Pancreas (tissue), 10 donors: ENCODE data around the gene ULK3. TPM values are rescaled to one million over a fixed set of nuclear protein-coding genes. Genes with fewer than 3 reads are reported as not detected.

ENCODE experiments used
- ATAC-seq, 4 donors: fragments of 200-7000 bp; cut with Tn5 transposase; one replicate each; pipeline versions ENCODE4 v1.8.0 to v1.9.1; 2020; ENCODE audit warnings: mild to moderate bottlenecking in 4 of 4, moderate library complexity in 4 of 4
- DNase-seq, 6 donors: peaks; one replicate each; pipeline ENCODE4 v3.0.0-alpha.2; 2020
- FAIRE-seq: peaks from 2 replicates; lab custom pipeline; 2012; peaks lifted over from hg19 to GRCh38; lab: Jason Lieb, UNC
- H3K27ac ChIP-seq, 4 donors: fragments of 200-600 bp; sonication (generic); 1 replicate in 3 of 4; 2 replicates in 1 of 4; pipeline versions ENCODE4 v1.5.0 to v1.8.0; 2020
- H3K27me3 ChIP-seq, 4 donors: fragments of 200-600 bp; one replicate each; pipeline ENCODE4 v1.8.0; 2021
- H3K36me3 ChIP-seq, 3 donors: fragments of 200-600 bp; sonication (generic) in 1 of 3; one replicate each; pipeline versions ENCODE4 v1.5.0 to v1.8.0; 2020 to 2021
- H3K4me1 ChIP-seq, 3 donors: fragments of 200-600 bp; one replicate each; pipeline ENCODE4 v1.8.0; 2021
- H3K4me3 ChIP-seq, 4 donors: fragments of 200-600 bp; sonication (generic) in 2 of 4; one replicate each; pipeline versions ENCODE4 v1.5.0 to v1.8.0; 2020 to 2021
- H3K9me3 ChIP-seq, 4 donors: fragments of 200-600 bp; one replicate each; pipeline ENCODE4 v1.8.0; 2021
- WGBS, 2 donors: extraction: QIAGEN DNeasy Blood & Tissue Kit; methylation state at CpG; one replicate each; pipeline ENCODE4 v1.1.7; 2013; 5-methylcytosine and 5-hydroxymethylcytosine counted together
- intact Hi-C, 3 donors: fragments of 100-400 bp; cut with DNase I; formaldehyde crosslinking; loops; one replicate each; pipeline versions ENCODE4 v1.11.1 to v1.14.2; 2022
- polyA plus RNA-seq, 2 donors: library from polyadenylated mRNA; stranded (reverse); fragments of 200-250 nt; gene quantifications; one replicate each; pipeline ENCODE4 v1.2.3, GENCODE V29; 2013
- total RNA-seq, 6 donors: library from RNA; stranded (reverse); fragmentation: NEBNext Ultra II Directional in 4 of 6; extraction: Animal tissue kit (Norgen Biotek cat#: 25700) in 4 of 6; gene quantifications; one replicate each; pipeline versions ENCODE4 v1.2.1 to v1.2.4, GENCODE V29; 2021 to 2023
- TF ChIP-seq, protein P1 (sequence below), 4 donors: fragments of 200-600 bp; sonication (generic) in 3 of 4; IDR thresholded peaks; one replicate each; pipeline versions ENCODE4 v1.5.0 to v1.8.0; 2021; ENCODE audit warnings: antibody characterized with exemption in 4 of 4
- donor health status: healthy with polysubstance abuse.
- donor health status: DM: no; HTN: no; CAD: no; lungs with moderate emphysema.
- donor health status: DM: no; HTN: no; CAD: no.
- donor health status: control.
- donor health status: control.
- donor health status: Bipolar disorder and iron deficiency.
- donor health status: DM: yes; HTN: yes; CAD: no.
- donor health status: DM: no; HTN: no; CAD: no.
- donor health status: DM: no; HTN: no; CAD: no.
- donor health status: DM: yes; HTN: yes; CAD: no.

ULK3 gene
- total and polyA plus RNA-seq, 8 donors, result 15.0 to 83.5 (median 22.2) TPM

- no peak overlapping the region for H3K4me3 ChIP-seq
- TF ChIP-seq, protein P1, sequence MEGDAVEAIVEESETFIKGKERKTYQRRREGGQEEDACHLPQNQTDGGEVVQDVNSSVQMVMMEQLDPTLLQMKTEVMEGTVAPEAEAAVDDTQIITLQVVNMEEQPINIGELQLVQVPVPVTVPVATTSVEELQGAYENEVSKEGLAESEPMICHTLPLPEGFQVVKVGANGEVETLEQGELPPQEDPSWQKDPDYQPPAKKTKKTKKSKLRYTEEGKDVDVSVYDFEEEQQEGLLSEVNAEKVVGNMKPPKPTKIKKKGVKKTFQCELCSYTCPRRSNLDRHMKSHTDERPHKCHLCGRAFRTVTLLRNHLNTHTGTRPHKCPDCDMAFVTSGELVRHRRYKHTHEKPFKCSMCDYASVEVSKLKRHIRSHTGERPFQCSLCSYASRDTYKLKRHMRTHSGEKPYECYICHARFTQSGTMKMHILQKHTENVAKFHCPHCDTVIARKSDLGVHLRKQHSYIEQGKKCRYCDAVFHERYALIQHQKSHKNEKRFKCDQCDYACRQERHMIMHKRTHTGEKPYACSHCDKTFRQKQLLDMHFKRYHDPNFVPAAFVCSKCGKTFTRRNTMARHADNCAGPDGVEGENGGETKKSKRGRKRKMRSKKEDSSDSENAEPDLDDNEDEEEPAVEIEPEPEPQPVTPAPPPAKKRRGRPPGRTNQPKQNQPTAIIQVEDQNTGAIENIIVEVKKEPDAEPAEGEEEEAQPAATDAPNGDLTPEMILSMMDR (IDR thresholded peaks at IDR 0.05), result no peak
- no peaks in the 10 kb centered on the region for H3K36me3 ChIP-seq
- H3K4me1 ChIP-seq, result no peaks in the 10 kb centered on the region
- H3K27me3 ChIP-seq, result no peaks in the 10 kb centered on the region
- WGBS, 2 donors, result 46 to 60% methylated on average over 5 of the region's 5 CpGs
- intact Hi-C loops, result no loop called here
- no peak for DNase-seq
- ATAC-seq, result no peak
- H3K9me3 ChIP-seq, result no peaks in the 10 kb centered on the region
- FAIRE-seq, result no peak
- H3K27ac ChIP-seq, result no peak overlapping the region
These were observed 15.3 kb downstream of the ULK3 start for GRCh38 chr15:74827614-74828013.

GRCh38 chr15:74826921-74827320 is 16.0 kb downstream of the ULK3 start:
- H3K4me3 ChIP-seq, result no peak overlapping the region
- no peaks in the 10 kb centered on the region for H3K36me3 ChIP-seq
- FAIRE-seq (no peak), ATAC-seq (peak in 1 of 4 donors; percentile 14), DNase-seq (peak in 1 of 6 donors; percentile 53)
- 17 to 20% methylated on average over 21 of the region's 21 CpGs for WGBS, 2 donors
- TF ChIP-seq, protein P1 (IDR thresholded peaks at IDR 0.05), result no peak
- H3K27ac ChIP-seq, result no peak overlapping the region
- intact Hi-C loops, result no loop called here
- no peaks in the 10 kb centered on the region for H3K4me1 ChIP-seq
- H3K9me3 ChIP-seq, result no peaks in the 10 kb centered on the region
- no peaks in the 10 kb centered on the region for H3K27me3 ChIP-seq

- DNase-seq, result peak in 4 of 6 donors; percentile 51 to 81 (median 66)
These were observed 16.6 kb downstream of the ULK3 start, which contains the start of gene CPLX3 for GRCh38 chr15:74826364-74826819. Gene CPLX3, plus strand, starts transcription at chr15:74826627. Its CDS starts 77 bp downstream, at chr15:74826704.

DNA sequence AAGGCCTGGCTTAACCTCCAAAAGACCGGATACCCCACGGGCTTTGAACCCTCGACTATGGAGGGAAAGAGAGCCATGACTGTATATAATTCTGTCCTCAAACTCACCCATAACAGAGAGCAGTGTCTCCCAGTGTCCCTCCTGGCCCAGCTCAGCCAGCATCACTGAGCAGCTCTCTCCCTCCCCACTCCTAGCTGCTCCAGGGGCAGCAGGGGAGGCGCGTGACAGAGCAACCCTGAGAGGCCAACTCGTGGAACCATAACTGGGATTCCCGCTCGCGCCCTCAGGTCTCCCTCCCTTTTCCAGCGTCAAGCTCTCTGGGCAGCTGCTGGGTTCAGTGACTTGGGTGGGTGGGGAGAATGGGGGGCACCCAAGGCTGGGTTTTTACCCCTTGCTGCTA is 17.1 kb downstream of the ULK3 start:
- peak in 1 of 6 donors; percentile 35 for DNase-seq
- H3K27me3 ChIP-seq, result no peaks in the 10 kb centered on the region
- no peak for FAIRE-seq
- H3K27ac ChIP-seq, result no peak overlapping the region
- H3K4me3 ChIP-seq, result no peak overlapping the region
- 46 to 50% methylated on average over 10 of the region's 10 CpGs for WGBS, 2 donors
- ATAC-seq, result peak in 1 of 4 donors; percentile 24
- intact Hi-C loops, result no loop called here
- H3K4me1 ChIP-seq, result no peaks in the 10 kb centered on the region
- H3K36me3 ChIP-seq, result no peaks in the 10 kb centered on the region
- no peaks in the 10 kb centered on the region for H3K9me3 ChIP-seq
- TF ChIP-seq, protein P1 (IDR thresholded peaks at IDR 0.05), result no peak

More at GRCh38 chr15:74826364-74826819, 16.6 kb downstream of the ULK3 start, which contains the start of gene CPLX3:
- WGBS, 2 donors, result 5 to 7% methylated on average over 30 to 44 of the region's 44 CpGs
- TF ChIP-seq, protein P1 (IDR thresholded peaks at IDR 0.05), result no peak
- no peak within 1 kb of the TSS for H3K4me3 ChIP-seq
- FAIRE-seq (no peak), ATAC-seq (peak; percentile 71 to 95 (median 82))
- intact Hi-C loops, result no loop called here
- H3K36me3 ChIP-seq, result no peaks in the 10 kb centered on the region
- H3K27me3 ChIP-seq, result no peaks in the 10 kb centered on the region
- H3K4me1 ChIP-seq, result no peaks in the 10 kb centered on the region
- no peaks in the 10 kb centered on the region for H3K9me3 ChIP-seq
- H3K27ac ChIP-seq, result no peak within 1 kb of the TSS

DNA sequence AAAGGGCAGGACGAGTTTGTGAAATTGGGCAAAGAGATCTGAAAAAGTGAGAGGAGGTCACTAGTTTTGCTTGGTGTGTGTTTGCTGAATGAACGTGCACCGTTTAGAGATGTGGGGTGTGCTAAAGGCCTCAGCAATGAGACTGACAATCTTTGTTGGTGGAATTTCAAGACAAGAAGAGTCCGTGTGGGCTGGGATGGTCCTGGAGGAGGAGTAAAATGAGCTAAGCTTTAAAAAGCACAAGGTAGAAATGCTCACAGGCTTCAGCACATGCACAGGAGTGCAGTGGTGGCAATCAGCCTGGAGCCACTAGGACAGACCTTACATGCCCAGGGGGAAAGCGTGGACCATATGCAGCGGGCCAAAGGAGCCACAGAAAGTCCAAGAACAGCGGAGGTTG is 18.0 kb downstream of the ULK3 start:
- intact Hi-C loops, result no loop called here
- no peaks in the 10 kb centered on the region for H3K27me3 ChIP-seq
- H3K4me1 ChIP-seq, result no peaks in the 10 kb centered on the region
- H3K27ac ChIP-seq, result no peak overlapping the region
- no peaks in the 10 kb centered on the region for H3K9me3 ChIP-seq
- TF ChIP-seq, protein P1 (IDR thresholded peaks at IDR 0.05), result no peak
- no peak overlapping the region for H3K4me3 ChIP-seq
- WGBS, 2 donors, result 70 to 80% methylated on average over 7 of the region's 7 CpGs
- DNase-seq (no peak), ATAC-seq (no peak), FAIRE-seq (no peak)
- H3K36me3 ChIP-seq, result no peaks in the 10 kb centered on the region
